ENCODE results near the gene MADD.

MADD gene

DNA sequence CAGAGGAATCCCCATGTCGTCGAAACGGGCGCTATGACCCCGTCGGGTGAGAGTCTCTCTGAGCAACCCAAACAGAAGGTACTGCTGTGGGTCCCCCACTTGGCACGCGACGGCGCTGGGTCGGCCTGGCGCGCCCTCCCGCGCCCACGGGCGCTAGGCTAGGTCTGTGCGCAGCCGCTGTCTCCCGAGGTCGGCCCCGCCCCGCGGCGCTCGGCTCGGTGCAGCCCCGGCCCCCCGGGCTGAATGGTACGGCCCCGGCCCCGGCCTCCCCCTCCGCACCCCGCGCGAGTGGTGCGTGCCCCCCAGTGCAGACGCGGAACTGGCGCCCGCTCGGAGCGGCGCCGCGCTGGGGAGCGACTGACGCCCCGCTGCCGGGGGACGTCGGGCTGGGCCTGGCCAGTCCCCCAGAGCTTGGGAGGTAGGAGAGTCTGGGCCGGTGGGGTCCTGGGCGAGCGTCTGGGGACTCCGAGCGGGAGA is at the start of gene MADD:
Gene MADD, plus strand, starts transcription at position 305 of the 477 bp plus-strand sequence.
- peak; percentile 94 for DNase-seq

GRCh38 chr11:47220401-47220821 is 49.5 kb upstream of the MADD start:
- no peak for DNase-seq

DNA sequence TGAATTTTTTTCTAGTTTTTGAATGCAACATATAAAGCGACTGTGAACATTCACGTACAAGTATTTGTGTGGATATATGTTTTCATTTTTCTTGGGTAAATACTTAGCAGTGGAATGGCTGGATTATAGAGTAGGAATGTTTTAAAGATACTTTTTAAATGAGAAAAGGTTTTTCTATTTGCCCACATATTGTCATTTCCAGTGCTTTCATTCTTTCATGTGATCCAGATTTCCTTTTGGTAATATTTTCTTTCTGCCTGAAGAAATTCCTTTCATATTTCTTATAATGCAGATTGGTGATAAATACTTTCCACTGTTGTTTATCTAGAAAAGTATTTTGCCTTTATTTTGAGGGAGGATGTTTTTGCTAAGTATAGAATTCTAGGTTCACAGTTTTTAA is 47.2 kb upstream of the MADD start:
- no peak for DNase-seq

GRCh38 chr11:47225552-47226400 is 44.2 kb upstream of the MADD start:
- DNase-seq: peak; percentile 42

- no peak for DNase-seq
These were observed 40.8 kb upstream of the MADD start for GRCh38 chr11:47229161-47229560.

- no peak for DNase-seq
These were observed 36.9 kb upstream of the MADD start for GRCh38 chr11:47233051-47233450.

- no peak for DNase-seq
These were observed 35.8 kb upstream of the MADD start for GRCh38 chr11:47233989-47234668.

DNA sequence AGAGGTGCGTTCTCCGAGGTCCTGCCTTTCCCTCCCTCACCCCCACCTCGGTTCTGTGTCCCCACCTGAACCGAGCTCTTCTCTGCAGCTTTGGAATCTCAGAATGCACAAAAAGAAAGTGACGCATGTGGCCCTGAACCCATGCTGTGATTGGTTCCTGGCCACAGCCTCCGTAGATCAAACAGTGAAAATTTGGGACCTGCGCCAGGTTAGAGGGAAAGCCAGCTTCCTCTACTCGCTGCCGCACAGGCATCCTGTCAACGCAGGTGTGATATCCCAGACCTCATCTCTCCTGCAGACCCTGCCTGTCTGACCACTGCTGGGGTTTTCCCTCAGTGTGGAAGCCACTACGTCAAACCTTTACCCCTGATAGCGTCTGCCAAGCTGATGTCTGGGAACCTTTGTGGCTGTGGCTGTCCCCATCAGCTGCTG is 35.2 kb upstream of the MADD start:
- peak; percentile 40 for DNase-seq

GRCh38 chr11:47235163-47235562 is 34.8 kb upstream of the MADD start:
- no peak for DNase-seq

- no peak for DNase-seq
These were observed 33.5 kb upstream of the MADD start for GRCh38 chr11:47236482-47236881.

- DNase-seq: no peak
These were observed 30.1 kb upstream of the MADD start for GRCh38 chr11:47239852-47240251.

- no peak for DNase-seq
These were observed 28.1 kb upstream of the MADD start for GRCh38 chr11:47241841-47242301.

- DNase-seq: no peak
These were observed 27.2 kb upstream of the MADD start for GRCh38 chr11:47242596-47243192.

GRCh38 chr11:47243454-47243853 is 26.5 kb upstream of the MADD start:
- DNase-seq: no peak

GRCh38 chr11:47244448-47245350 is 25.2 kb upstream of the MADD start:
- DNase-seq: no peak

DNA sequence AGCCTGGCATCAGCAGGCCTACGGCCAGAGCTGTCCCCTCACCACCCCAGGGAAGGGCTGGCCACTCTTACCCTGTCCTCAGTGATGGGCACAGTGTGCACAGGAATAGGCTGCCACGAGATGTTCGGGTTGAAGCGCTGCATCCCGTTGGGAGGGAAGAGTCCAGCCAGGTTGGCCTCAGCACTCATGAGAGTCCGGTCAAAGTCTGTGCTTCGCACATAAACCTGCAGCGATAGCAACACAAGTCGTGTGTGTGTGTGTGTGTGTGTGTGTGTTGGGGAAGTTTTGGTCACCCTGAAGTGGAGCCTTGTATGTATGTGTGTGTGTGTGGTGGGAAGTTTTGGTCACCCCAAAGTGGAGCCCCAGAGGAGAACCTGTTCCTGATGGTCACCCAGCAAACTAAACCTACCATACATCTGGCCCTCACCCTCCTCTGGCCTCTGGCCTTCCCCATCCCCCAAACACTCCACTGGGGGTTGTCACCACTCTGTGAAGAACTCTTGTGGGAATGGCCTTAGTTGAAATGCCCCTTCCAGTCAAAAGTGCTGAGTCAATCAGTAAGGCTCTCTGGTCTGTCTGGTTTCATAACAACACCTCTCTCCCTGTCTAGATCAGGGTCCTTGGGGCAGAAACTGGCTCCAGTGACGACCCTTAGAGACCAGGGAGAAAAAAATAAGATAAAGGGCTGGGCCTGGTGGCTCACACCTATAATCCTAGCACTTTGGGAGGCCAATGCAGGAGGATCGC is 24.1 kb upstream of the MADD start:
- DNase-seq: no peak

DNA sequence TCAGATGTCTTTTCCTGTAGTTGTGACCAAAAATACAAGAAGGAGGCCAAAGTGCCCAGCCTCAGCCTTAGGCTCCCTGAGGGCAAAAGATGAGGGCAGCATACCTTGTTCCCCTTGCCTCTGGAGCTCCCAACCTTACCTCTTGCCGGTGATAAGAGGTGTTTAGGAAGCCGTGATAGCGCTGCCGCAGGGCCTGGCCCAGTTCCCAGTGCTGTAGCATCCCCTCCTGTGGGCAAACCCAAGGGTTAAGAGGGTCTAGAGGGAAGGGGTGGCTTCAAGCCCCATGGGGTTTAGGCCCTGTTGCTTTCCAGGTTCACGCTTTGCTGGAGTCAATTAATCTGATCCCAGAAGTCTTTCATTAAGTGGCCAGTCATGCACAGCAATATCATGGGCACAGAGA is 22.4 kb upstream of the MADD start:
- no peak for DNase-seq

DNA sequence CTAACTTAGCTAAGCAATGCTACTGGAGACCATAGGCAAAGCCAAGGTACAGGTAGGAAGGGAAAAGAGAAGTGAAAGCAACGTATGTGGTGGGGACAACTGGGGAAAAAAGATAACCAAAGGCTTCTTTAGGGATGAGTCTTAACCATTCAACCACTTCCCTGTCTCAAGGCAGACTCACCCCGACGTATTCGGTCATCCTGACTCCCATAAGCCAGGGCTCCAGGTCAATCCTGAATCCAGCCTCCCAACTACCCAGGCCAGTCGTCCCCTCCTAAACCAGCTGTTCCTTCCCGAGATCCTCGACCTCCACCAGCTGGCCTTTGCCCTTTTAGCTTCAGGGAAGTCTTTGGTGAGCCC is 21.6 kb upstream of the MADD start:
- no peak for DNase-seq

GRCh38 chr11:47248664-47249377 is 21.1 kb upstream of the MADD start, which contains the start of gene ACP2:
Gene ACP2, minus strand, starts transcription at chr11:47248814. Its CDS starts 25 bp downstream, at chr11:47248789.
- DNase-seq: peak; percentile 92

GRCh38 chr11:47249378-47249715 is 20.6 kb upstream of the MADD start:
- DNase-seq: no peak

DNA sequence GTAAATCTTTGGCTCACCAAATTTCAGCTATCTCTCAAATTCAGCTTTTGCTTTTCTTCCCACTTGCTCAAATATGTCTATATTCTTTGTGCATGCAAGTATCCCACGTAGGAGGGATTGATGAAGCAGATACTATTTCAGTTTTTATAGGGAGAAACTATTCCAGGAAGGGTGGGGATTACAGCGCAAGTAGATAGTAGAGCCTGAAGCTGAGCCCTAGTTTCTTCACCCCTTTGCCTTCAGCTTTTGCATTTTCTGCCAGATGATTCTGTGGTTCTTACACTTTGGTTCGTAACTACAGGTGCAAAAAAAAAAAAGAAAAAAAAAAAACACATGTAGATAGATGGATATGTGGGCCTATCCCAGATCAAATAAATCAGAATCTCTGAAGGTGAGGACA is 18.2 kb upstream of the MADD start:
- DNase-seq: no peak

All from activated CD4-positive, alpha-beta T cell treated with anti-CD3 and anti-CD28 coated beads for 48 hours (primary cell).